LNCaP clone FGC (cell line): ENCODE data around the gene MAPKAP1.

ENCODE experiments used
- DNase-seq: peaks from one replicate; pipeline ENCODE4 v3.0.0-alpha.2; 2011; ENCODE audit warnings: low read depth
- H3K4me3 ChIP-seq: 2 replicates; pipeline ENCODE4 v1.5.1; 2011; ENCODE audit warnings: mild to moderate bottlenecking, low read depth, low read length, control low read depth
- CTCF ChIP-seq: IDR thresholded peaks from 2 replicates; pipeline ENCODE4 v1.5.1; 2012; ENCODE audit warnings: mild to moderate bottlenecking; ENCODE audit not compliant: control insufficient read depth, insufficient read depth; ENCODE audit errors: extremely low read depth

MAPKAP1 gene

DNA sequence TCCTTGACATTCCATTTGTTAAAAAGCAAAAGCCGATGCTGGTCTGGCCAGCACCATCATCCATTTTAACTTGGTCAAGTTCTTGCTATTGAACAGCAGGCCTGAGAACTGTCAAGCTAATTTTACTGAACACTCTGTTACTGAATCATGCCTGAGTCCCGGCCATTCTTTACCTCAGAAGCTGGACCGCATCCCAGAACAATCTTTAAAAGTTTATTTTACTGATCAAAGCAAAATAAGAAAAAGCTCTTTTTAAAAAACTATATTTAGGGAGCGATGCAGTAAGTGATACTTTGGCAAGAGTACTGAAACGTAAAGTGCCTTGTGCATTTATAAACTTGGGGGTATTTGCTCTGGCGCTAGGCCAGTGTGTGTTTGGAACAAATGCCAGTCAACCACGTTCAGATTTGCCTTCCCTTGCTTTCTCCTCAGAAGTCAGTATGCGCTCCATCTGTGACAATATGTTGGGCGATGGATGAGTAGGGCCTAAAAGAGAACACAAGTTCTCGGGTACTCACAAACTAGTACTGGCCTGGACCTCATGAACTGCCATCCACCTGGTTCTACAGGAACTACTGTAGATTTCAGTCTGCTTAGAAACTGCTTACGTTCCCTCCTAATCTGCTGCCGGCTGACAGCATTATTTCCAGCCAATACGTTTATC, 161.9 kb downstream of the MAPKAP1 start:
- peak; percentile 73 for DNase-seq
- TF ChIP-seq CTCF: no peak
- H3K4me3 ChIP-seq: no peak overlapping the region

GRCh38 chr9:125544484-125544883, 162.5 kb downstream of the MAPKAP1 start:
- no peak for TF ChIP-seq CTCF

GRCh38 chr9:125541840-125542243, 165.2 kb downstream of the MAPKAP1 start:
- H3K4me3 ChIP-seq: no peak overlapping the region
- TF ChIP-seq CTCF: no peak
- no peak for DNase-seq

More at GRCh38 chr9:125544484-125544883, 162.5 kb downstream of the MAPKAP1 start:
- no peak for DNase-seq
- H3K4me3 ChIP-seq: no peak overlapping the region

DNA sequence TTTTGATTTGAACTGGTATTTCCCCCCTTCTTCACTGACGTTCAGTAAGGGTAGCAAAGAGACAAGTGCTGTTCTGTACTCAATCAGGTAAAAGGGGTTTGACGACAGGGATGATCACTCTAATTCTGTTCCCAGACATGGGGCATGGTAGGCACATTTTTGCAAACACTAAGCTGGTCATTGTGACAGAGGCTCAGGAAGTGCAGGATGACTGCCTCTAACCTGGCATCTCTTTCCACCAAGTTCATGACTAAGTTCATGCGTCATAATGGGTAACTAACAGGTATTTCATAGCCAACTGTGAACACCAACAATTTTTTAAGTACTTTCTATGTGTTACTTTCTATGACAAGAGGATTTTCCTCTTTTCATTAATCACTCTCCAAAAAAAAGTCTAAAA, 166.5 kb downstream of the MAPKAP1 start:
- no peak for TF ChIP-seq CTCF
- no peak for DNase-seq
- no peak overlapping the region for H3K4me3 ChIP-seq

- DNase-seq: peak; percentile 90
- no peak for TF ChIP-seq CTCF
- peak overlapping the region; percentile 23 for H3K4me3 ChIP-seq
Measured at GRCh38 chr9:125538092-125538473, 168.9 kb downstream of the MAPKAP1 start.

DNA sequence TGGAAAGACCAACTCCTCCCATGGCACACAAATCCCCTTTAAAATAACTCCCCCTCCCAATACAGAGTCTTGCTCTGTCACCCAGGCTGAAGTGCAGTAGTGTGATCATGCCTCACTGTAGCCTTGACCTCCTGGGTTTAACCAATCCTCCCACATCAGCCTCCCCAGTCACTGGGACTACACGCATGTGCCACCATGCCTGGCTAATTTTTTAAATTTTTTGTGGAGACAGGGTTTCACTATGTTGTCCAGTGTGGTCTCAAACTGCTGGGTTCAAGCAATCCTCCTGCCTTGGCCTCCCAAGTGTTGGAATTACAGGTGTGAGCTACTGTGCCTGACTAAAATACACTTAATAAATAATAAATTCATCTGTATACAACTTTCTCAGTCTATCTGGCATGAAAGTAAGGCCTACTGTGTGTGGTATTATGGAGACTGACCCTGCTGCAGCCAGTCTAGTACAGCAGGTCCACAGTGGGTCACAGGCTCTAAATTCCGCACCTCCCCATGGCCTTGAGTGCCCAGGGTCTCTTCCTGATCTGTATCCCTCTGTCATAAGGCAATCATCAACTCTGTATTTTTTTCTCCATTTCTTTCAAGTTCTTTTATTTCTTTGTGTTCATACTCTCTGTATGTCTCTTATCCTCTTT, 169.4 kb downstream of the MAPKAP1 start:
- DNase-seq: no peak
- H3K4me3 ChIP-seq: peak overlapping the region; percentile 23
- TF ChIP-seq CTCF: no peak

DNA sequence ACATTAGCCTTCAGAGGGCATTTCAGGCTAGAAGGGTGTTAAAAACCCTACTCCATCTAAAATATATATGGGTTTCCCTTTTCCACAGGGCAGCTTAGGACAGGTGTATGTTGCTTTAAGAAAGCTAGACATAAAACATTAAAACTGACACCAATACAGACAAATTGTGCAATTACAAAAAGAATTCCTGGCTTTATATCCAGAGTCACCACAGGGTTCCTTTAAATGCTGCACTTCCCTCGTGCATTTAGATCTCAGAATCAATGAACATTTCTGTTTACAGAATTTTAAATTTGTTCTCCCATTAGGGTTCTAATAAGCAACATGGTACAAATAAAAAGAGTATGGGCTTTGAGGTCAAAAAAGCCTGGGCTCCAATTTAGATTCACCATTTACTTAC, 170.2 kb downstream of the MAPKAP1 start:
- no peak for TF ChIP-seq CTCF
- no peak for DNase-seq
- H3K4me3 ChIP-seq: no peak overlapping the region
